AG04449 (cell line): Measurements from ENCODE around the gene RAB7B.

ENCODE experiments used
- CTCF ChIA-PET: fragments of 350-600 bp; formaldehyde crosslinking; extraction: SDS; loops from one replicate; lab custom pipeline; 2021; ENCODE audit warnings: antibody characterized with exemption; lab: Yijun Ruan, JAX
- POLR2A ChIA-PET: fragments of 400-600, 350-600 bp; formaldehyde crosslinking; extraction: SDS; loops from one replicate; lab custom pipeline; 2020; ENCODE audit warnings: antibody characterized with exemption, inconsistent platforms; lab: Yijun Ruan, JAX
- DNase-seq: peaks from one replicate; pipeline ENCODE4 v3.0.0-alpha.2; 2010; ENCODE audit warnings: low read depth, low spot score
- H3K4me3 ChIP-seq: 2 replicates; pipeline ENCODE4 v1.5.1; 2011; ENCODE audit warnings: low read depth, mild to moderate bottlenecking, control low read depth, low read length
- CTCF ChIP-seq: IDR thresholded peaks from one replicate; pipeline ENCODE4 v1.5.1; 2011; ENCODE audit warnings: mild to moderate bottlenecking, moderate library complexity, low read length, control low read depth, inconsistent platforms; ENCODE audit not compliant: insufficient read depth; ENCODE audit errors: missing control alignments

The RAB7B gene

GRCh38 chr1:205936846-205937586, 66.2 kb downstream of the RAB7B start:
- no peak for DNase-seq
- CTCF ChIA-PET, result interaction anchor here (1.4 kb wide), 1 partner anchor 40 kb away, joined by 5 read pairs; no protein-coding TSS in a partner anchor
- TF ChIP-seq CTCF, result no peak
- POLR2A ChIA-PET, result no interaction called here
- H3K4me3 ChIP-seq, result no peak overlapping the region

- CTCF ChIA-PET, result interaction anchor here (1.4 to 10.1 kb wide), 2 partner anchors 17 to 41 kb away, joined by 5 to 89 read pairs; no protein-coding TSS in a partner anchor
These were observed 66.9 kb downstream of the RAB7B start for GRCh38 chr1:205936311-205936710.

GRCh38 chr1:205935869-205936268, 67.3 kb downstream of the RAB7B start:
- CTCF ChIA-PET, result interaction anchor here (1.4 to 10.1 kb wide), 2 partner anchors 16 to 41 kb away, joined by 5 to 89 read pairs; no protein-coding TSS in a partner anchor
- no peak for DNase-seq
- no peak overlapping the region for H3K4me3 ChIP-seq
- no peak for TF ChIP-seq CTCF
- POLR2A ChIA-PET, result no interaction called here

More at GRCh38 chr1:205936311-205936710, 66.9 kb downstream of the RAB7B start:
- POLR2A ChIA-PET, result no interaction called here
- TF ChIP-seq CTCF, result no peak
- no peak overlapping the region for H3K4me3 ChIP-seq
- DNase-seq, result no peak

GRCh38 chr1:205934788-205935187, 68.4 kb downstream of the RAB7B start:
- DNase-seq, result no peak
- no peak overlapping the region for H3K4me3 ChIP-seq
- no peak for TF ChIP-seq CTCF
- ChIA-PET POLR2A (no interaction called here), CTCF (interaction anchor here (0.9 to 10.1 kb wide), 3 partner anchors 15 to 94 kb away, joined by 3 to 89 read pairs (median 8); no protein-coding TSS in a partner anchor)

GRCh38 chr1:205933671-205934618, 69.2 kb downstream of the RAB7B start:
- ChIA-PET POLR2A (no interaction called here), CTCF (interaction anchor here (0.9 to 10.1 kb wide), 4 partner anchors 14 to 93 kb away, joined by 3 to 89 read pairs (median 12); no protein-coding TSS in a partner anchor)
- TF ChIP-seq CTCF, result no peak
- no peak for DNase-seq
- no peak overlapping the region for H3K4me3 ChIP-seq
